ENCODE measurements around the gene NAGS. TPM values are rescaled to one million over a fixed set of nuclear protein-coding genes. Genes with fewer than 3 reads are reported as not detected.
A peak's percentile ranks its signal among the peaks of the same experiment; 100 is the strongest.

Gene NAGS, protein sequence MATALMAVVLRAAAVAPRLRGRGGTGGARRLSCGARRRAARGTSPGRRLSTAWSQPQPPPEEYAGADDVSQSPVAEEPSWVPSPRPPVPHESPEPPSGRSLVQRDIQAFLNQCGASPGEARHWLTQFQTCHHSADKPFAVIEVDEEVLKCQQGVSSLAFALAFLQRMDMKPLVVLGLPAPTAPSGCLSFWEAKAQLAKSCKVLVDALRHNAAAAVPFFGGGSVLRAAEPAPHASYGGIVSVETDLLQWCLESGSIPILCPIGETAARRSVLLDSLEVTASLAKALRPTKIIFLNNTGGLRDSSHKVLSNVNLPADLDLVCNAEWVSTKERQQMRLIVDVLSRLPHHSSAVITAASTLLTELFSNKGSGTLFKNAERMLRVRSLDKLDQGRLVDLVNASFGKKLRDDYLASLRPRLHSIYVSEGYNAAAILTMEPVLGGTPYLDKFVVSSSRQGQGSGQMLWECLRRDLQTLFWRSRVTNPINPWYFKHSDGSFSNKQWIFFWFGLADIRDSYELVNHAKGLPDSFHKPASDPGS
- 0.61 and 0.66 TPM in 2 replicates for polyA plus RNA-seq (2011; rRNA removed)
- polyA plus RNA-seq (2012; cell fraction: cytosol; rRNA removed): 0.49 and 0.75 TPM in 2 replicates
- 0.40 and 0.59 TPM in 2 replicates for polyA plus RNA-seq (2012; cell fraction: nucleus; rRNA removed)
- 0.76 to 0.88 TPM (median 0.77 TPM) in 3 replicates for polyA plus RNA-seq (2017; fragmentation: RNase III; extraction: RNeasy Plus Mini Kit Qiagen cat#74134 plus additional on column Dnase treatment)
- polyA minus RNA-seq (2011; rRNA and poly(A)+ RNA removed): 0.68 and 0.91 TPM in 2 replicates

DNA sequence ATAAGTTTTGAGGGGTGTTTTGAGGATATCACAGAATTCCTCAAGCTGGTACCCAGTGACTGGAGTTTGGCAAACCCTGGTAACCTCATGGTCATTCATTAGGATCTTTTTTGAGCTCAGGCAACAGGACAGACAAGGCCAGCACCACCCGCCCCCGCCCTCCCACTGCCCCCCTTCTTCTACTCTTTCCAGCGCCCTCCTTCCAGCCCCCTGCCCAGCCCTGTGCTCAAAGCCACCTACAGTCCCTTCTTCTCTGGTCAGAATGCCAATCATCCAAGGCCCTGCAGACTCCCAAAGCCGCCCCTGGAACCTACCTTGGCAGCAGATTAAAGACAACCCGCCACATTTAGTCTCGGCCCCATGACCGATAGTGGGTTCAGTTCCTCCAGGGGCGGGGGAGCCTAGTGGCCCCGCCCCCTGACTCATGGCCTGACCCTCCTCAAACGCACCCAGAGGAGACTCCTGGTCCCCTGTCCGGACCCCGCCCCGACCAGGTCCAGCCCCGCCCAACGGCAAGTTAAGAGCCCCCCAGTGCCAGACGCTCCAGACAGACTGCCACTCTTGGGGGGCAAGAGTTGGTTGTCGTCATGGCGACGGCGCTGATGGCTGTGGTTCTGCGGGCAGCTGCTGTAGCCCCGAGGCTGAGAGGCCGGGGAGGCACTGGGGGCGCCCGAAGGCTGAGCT lies at the start of gene NAGS:
NAGS (plus strand) TSS at position 546 of the 684 bp plus-strand sequence; CDS start at position 588, 42 bp downstream.
- no peak within 1 kb of the TSS for H3K4me2 ChIP-seq
- FAIRE-seq (no peak), ATAC-seq (no peak), DNase-seq (ENCODE audit: low read depth in 1 of 2, low spot score in 1 of 2) (no peak)
- TF ChIP-seq JUNB (IDR thresholded peaks at IDR 0.05): no peak
- peaks cover 18% of the 10 kb centered on the region for H3K4me1 ChIP-seq
- H3K4me3 ChIP-seq: no peak within 1 kb of the TSS
- WGBS (ENCODE audit: missing lambda C conversion rate): 84% methylated on average over 23 of the region's 25 CpGs
- CTCF ChIA-PET: interaction anchor here (0.9 to 24.9 kb wide), 6 partner anchors 9 to 571 kb away, joined by 3 to 657 read pairs (median 26); partner anchors contain the start of genes PPY and PYY
- POLR2A ChIA-PET: no interaction called here
- no peaks in the 10 kb centered on the region for H3K9me3 ChIP-seq
- H3K27ac ChIP-seq: no peak within 1 kb of the TSS

- Histone ChIP-seq H3K4me2 (no peak overlapping the region), H3K4me1 (peaks cover 7% of the 10 kb centered on the region; the same call in 2 of the 3 replicates), H3K4me3 (no peak overlapping the region), H3K9me3 (no peaks in the 10 kb centered on the region), H3K27ac (no peak overlapping the region)
- 76% methylated on average over 8 of the region's 8 CpGs for WGBS (ENCODE audit: missing lambda C conversion rate)
- ChIA-PET POLR2A (no interaction called here), CTCF (interaction anchor here (0.9 to 22.4 kb wide), 5 partner anchors 11 to 42 kb away, joined by 3 to 657 read pairs (median 4); partner anchors contain the start of genes NAGS and PPY)
- TF ChIP-seq NR3C1 (IDR thresholded peaks at IDR 0.05): no peak
- TF ChIP-seq, protein P1, sequence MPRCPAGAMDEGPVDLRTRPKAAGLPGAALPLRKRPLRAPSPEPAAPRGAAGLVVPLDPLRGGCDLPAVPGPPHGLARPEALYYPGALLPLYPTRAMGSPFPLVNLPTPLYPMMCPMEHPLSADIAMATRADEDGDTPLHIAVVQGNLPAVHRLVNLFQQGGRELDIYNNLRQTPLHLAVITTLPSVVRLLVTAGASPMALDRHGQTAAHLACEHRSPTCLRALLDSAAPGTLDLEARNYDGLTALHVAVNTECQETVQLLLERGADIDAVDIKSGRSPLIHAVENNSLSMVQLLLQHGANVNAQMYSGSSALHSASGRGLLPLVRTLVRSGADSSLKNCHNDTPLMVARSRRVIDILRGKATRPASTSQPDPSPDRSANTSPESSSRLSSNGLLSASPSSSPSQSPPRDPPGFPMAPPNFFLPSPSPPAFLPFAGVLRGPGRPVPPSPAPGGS (IDR thresholded peaks at IDR 0.05): no peak
- TF ChIP-seq, protein P2, sequence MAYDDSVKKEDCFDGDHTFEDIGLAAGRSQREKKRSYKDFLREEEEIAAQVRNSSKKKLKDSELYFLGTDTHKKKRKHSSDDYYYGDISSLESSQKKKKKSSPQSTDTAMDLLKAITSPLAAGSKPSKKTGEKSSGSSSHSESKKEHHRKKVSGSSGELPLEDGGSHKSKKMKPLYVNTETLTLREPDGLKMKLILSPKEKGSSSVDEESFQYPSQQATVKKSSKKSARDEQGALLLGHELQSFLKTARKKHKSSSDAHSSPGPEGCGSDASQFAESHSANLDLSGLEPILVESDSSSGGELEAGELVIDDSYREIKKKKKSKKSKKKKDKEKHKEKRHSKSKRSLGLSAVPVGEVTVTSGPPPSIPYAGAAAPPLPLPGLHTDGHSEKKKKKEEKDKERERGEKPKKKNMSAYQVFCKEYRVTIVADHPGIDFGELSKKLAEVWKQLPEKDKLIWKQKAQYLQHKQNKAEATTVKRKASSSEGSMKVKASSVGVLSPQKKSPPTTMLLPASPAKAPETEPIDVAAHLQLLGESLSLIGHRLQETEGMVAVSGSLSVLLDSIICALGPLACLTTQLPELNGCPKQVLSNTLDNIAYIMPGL (CRISPR knock-in tag; IDR thresholded peaks at IDR 0.05; ENCODE audit: borderline replicate concordance): no peak
- TF ChIP-seq, protein P3, sequence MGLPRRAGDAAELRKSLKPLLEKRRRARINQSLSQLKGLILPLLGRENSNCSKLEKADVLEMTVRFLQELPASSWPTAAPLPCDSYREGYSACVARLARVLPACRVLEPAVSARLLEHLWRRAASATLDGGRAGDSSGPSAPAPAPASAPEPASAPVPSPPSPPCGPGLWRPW (IDR thresholded peaks at IDR 0.05): no peak
- TF ChIP-seq POLR2A (IDR thresholded peaks at IDR 0.05; ENCODE audit: low read length): no peak
- no peak for TF ChIP-seq RNF2 (IDR thresholded peaks at IDR 0.05; ENCODE audit: borderline replicate concordance, low read depth)
- no peak for TF ChIP-seq POLR2AphosphoS2 (conservative IDR thresholded peaks at IDR 0.05; ENCODE audit: low read length)
- no peak for TF ChIP-seq FOSL2 (IDR thresholded peaks at IDR 0.05)
- no peak for TF ChIP-seq FOSL2 (CRISPR knock-in tag; IDR thresholded peaks at IDR 0.05)
- ATAC-seq (no peak), DNase-seq (ENCODE audit: low read depth in 1 of 2, low spot score in 1 of 2) (no peak), FAIRE-seq (no peak)
Observed at GRCh38 chr17:43956222-43956621, 48.2 kb upstream of the NAGS start.

GRCh38 chr17:43958748-43959352 lies 45.6 kb upstream of the NAGS start:
- CTCF ChIA-PET: interaction anchor here (0.7 to 9.4 kb wide), 9 partner anchors 15 to 404 kb away, joined by 3 to 87 read pairs (median 3); partner anchors contain the start of genes FAM171A2 and PPY
- FAIRE-seq: peak; percentile 85

More at GRCh38 chr17:43958748-43959352, 45.6 kb upstream of the NAGS start:
- Histone ChIP-seq H3K4me3 (no peak overlapping the region), H3K27ac (no peak overlapping the region), H3K9me3 (no peaks in the 10 kb centered on the region), H3K4me1 (no peaks in the 10 kb centered on the region), H3K4me2 (no peak overlapping the region)
- POLR2A ChIA-PET: no interaction called here
- TF ChIP-seq MAFK (IDR thresholded peaks at IDR 0.05; ENCODE audit: partially characterized antibody) (peak; percentile 41), NFE2L2 (conservative IDR thresholded peaks at IDR 0.05; ENCODE audit: low read length) (no peak), BHLHE40 (IDR thresholded peaks at IDR 0.05; ENCODE audit: low read depth, low read length) (no peak), TFCP2L1 (CRISPR knock-in tag; IDR thresholded peaks at IDR 0.05) (no peak), MYC (IDR thresholded peaks at IDR 0.05; ENCODE audit: borderline replicate concordance, low read length) (no peak), CEBPB (IDR thresholded peaks at IDR 0.05) (no peak), ZNF302 (CRISPR knock-in tag; IDR thresholded peaks at IDR 0.05) (no peak)
- ATAC-seq: no peak
- no peak for DNase-seq (ENCODE audit: low read depth in 1 of 2, low spot score in 1 of 2)
- 40% methylated on average over 2 of the region's 2 CpGs for WGBS (ENCODE audit: missing lambda C conversion rate)
